Brain microvascular endothelial cell (primary cell): ENCODE data around the gene PDE11A.

Experiments used
- DNase-seq: peaks from one replicate; pipeline ENCODE4 v3.0.0-alpha.2; 2020
- H3K27ac ChIP-seq: fragments of 250-450 bp; sonication (Bioruptor Pico); 2 replicates; pipeline ENCODE4 v1.5.1; 2020; ENCODE audit warnings: mild to moderate bottlenecking, moderate library complexity
- H3K27me3 ChIP-seq: fragments of 250-450 bp; sonication (Bioruptor Pico); replicated peaks from 2 replicates; pipeline ENCODE4 v1.5.1; 2020; ENCODE audit warnings: mild to moderate bottlenecking
- H3K36me3 ChIP-seq: fragments of 250-450 bp; sonication (Bioruptor Pico); replicated peaks from 2 replicates; pipeline ENCODE4 v1.5.1; 2020; ENCODE audit warnings: mild to moderate bottlenecking
- H3K4me3 ChIP-seq: 2 replicates; pipeline ENCODE4 v1.5.1; 2011; ENCODE audit warnings: low read depth, mild to moderate bottlenecking, control low read depth, low read length, moderate library complexity
- in situ Hi-C: cut with HindIII; loops from 2 replicates; pipeline ENCODE4 v1.10.0; 2017; ENCODE audit warnings: low sequenced_read_pairs, low pct_ligation_motif_present
- TF ChIP-seq, protein P1 (sequence below): IDR thresholded peaks from 2 replicates; pipeline ENCODE4 v1.5.1; 2011; ENCODE audit warnings: low read depth, mild to moderate bottlenecking, moderate library complexity, low read length, control low read depth, inconsistent platforms; ENCODE audit errors: missing control alignments

PDE11A gene

DNA sequence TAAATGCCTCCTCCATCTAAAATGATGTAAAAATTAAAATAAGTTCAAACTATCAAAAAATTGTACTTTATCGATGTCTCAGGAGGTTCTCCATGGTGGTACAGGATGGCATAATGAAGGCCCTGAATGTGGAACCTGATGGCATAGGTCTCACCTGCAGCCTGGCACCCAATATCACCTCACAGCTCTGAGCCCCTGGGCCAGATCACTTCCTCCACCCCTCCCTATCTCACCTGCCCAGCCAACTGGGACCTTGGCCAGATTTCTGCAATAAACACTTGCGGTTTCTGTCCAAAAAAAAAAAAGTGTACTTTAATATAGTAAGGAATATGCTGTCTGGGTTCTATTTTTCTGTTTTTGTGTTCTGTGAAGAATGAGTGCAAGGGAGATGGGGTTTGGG is 33.0 kb upstream of the PDE11A start:
- Histone ChIP-seq H3K4me3 (no peak overlapping the region), H3K27ac (no peak overlapping the region), H3K27me3 (no peaks in the 10 kb centered on the region), H3K36me3 (no peaks in the 10 kb centered on the region)
- TF ChIP-seq, protein P1, sequence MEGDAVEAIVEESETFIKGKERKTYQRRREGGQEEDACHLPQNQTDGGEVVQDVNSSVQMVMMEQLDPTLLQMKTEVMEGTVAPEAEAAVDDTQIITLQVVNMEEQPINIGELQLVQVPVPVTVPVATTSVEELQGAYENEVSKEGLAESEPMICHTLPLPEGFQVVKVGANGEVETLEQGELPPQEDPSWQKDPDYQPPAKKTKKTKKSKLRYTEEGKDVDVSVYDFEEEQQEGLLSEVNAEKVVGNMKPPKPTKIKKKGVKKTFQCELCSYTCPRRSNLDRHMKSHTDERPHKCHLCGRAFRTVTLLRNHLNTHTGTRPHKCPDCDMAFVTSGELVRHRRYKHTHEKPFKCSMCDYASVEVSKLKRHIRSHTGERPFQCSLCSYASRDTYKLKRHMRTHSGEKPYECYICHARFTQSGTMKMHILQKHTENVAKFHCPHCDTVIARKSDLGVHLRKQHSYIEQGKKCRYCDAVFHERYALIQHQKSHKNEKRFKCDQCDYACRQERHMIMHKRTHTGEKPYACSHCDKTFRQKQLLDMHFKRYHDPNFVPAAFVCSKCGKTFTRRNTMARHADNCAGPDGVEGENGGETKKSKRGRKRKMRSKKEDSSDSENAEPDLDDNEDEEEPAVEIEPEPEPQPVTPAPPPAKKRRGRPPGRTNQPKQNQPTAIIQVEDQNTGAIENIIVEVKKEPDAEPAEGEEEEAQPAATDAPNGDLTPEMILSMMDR, result no peak
- DNase-seq, result no peak
- in situ Hi-C loops, result no loop called here

DNA sequence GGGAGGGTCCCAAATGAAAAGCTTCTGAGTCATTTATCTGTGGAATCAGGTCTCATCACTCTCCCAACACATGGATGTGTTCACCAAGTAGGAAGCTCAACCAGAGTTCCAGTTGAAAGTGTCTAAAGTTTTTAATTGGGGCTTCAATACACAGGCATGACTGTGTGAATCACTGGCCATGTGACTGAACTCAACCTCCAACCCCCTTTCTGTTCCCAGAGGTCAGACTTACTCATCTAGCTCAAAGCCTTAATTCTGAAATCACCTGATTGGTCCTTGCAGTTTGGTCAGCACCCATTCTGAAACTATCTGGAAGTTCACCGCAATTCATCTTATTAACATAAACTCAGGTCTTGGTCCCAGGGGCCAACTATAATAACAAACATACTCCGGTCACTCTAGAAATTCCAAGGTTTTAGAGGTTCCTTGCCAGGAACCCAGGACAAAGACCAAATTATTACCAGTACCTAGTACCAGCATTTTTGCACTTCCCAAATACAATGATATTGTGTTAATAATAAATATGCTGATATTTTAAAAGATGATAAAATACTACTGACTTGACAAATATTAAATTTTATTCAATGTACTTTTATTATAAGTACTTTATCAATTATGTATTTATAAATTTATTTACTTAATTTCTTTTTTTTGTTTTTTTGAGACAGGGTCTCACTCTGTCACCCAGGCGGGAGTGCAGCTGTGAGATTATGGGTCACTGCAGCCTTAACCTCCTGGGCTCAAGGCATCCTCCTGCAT is 28.9 kb upstream of the PDE11A start:
- Histone ChIP-seq H3K27ac (no peak overlapping the region), H3K27me3 (no peaks in the 10 kb centered on the region), H3K36me3 (no peaks in the 10 kb centered on the region), H3K4me3 (no peak overlapping the region)
- in situ Hi-C loops, result no loop called here
- DNase-seq, result no peak
- TF ChIP-seq, protein P1, result no peak

DNA sequence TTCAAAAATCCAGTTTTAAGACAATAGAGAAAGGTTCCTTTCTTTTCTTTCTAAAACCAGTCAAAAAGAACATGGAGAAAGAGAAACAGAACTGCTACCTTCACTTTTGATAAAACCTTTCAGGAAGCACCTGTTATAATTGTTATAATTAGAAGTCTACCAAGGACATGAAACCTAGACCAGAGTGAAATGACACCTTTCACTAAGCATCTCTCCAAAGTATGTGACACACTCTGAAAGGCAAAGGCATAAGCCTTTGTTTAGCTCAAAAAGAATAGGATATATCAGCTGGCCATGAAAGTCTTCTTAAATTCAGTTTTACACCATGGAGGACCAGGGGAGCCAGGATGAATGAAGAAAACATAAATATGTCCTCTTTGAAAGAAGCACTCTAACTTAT is 20.9 kb upstream of the PDE11A start:
- TF ChIP-seq, protein P1, result no peak
- H3K36me3 ChIP-seq, result no peaks in the 10 kb centered on the region
- H3K4me3 ChIP-seq, result no peak overlapping the region
- DNase-seq, result no peak
- H3K27me3 ChIP-seq, result no peaks in the 10 kb centered on the region
- H3K27ac ChIP-seq, result no peak overlapping the region
- in situ Hi-C loops, result no loop called here

DNA sequence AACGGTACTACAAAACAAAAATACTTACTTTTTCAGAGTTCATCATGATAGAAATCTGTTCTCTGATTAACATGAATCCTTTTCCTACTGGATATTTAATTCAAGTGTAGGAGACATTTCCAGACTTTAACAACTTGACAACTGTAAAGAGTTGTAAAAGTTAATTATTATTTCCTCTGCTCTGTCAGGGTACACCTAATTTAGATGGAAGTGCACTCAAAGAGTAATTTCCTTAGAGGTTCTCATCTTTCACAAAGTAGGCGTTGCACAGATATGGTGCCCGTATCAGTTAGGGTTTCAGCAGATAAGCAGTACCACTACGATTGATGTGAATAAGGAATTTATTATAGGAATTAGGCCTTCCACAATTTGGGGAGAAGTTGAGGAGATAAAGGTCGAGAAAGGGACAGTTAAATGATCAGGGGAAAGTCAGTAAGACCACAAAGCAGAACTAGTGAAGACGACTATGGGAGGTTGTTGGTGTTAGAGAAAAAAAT is 16.2 kb upstream of the PDE11A start:
- Histone ChIP-seq H3K27me3 (no peaks in the 10 kb centered on the region), H3K4me3 (no peak overlapping the region), H3K36me3 (no peaks in the 10 kb centered on the region), H3K27ac (no peak overlapping the region)
- in situ Hi-C loops, result no loop called here
- TF ChIP-seq, protein P1, result no peak
- DNase-seq, result no peak

DNA sequence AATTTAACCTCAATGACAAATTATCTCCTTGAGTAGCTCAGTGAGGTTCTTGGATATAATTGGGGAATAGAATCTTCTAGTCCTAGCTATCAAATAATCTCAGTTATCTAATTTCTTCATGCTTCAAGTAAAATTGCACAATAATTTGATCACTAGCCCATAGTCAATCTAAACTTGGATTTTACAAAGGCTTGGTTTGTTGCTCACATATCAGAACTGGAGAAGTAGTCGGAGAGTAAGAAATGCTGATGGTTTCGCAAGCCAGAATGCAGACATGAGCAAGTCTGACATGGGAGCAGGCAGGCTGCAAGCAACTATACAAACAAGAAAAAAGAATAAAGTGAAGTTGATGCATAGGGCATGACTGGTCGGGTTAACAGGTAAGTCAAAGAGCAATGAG is 11.7 kb upstream of the PDE11A start:
- no peak overlapping the region for H3K4me3 ChIP-seq
- DNase-seq, result no peak
- in situ Hi-C loops, result no loop called here
- no peaks in the 10 kb centered on the region for H3K36me3 ChIP-seq
- TF ChIP-seq, protein P1, result no peak
- no peaks in the 10 kb centered on the region for H3K27me3 ChIP-seq
- H3K27ac ChIP-seq, result no peak overlapping the region
